Kidney capillary endothelial cell (primary cell): ENCODE measurements around the gene CCDC91.
"Not testable (repeated sequence)": the region's sequence is repeated elsewhere in the genome, so short reads cannot be mapped to it uniquely, and the experiment has no call there.

ENCODE experiments used
- DNase-seq: peaks from one replicate; pipeline ENCODE4 v3.0.0-alpha.2; 2018; ENCODE audit warnings: low spot score

CCDC91 gene

GRCh38 chr12:28234444-28234843, 44.2 kb downstream of the CCDC91 start:
- no peak for DNase-seq

GRCh38 chr12:28235015-28235414, 44.8 kb downstream of the CCDC91 start:
- DNase-seq: no peak

- DNase-seq: no peak
Observed at GRCh38 chr12:28235985-28236384, 45.7 kb downstream of the CCDC91 start.

GRCh38 chr12:28237423-28237822, 47.2 kb downstream of the CCDC91 start:
- DNase-seq: no peak

GRCh38 chr12:28239918-28240317, 49.7 kb downstream of the CCDC91 start:
- no peak for DNase-seq

- DNase-seq: no peak
Observed at GRCh38 chr12:28240853-28241252, 50.6 kb downstream of the CCDC91 start.

- DNase-seq: no peak
Observed at GRCh38 chr12:28242129-28242495, 51.9 kb downstream of the CCDC91 start.

- DNase-seq: no peak
Observed at GRCh38 chr12:28242496-28243309, 52.4 kb downstream of the CCDC91 start.

- DNase-seq: no peak
Observed at GRCh38 chr12:28243310-28243633, 53.0 kb downstream of the CCDC91 start.

GRCh38 chr12:28247806-28248205, 57.5 kb downstream of the CCDC91 start:
- no peak for DNase-seq

- no peak for DNase-seq
Observed at GRCh38 chr12:28248555-28249145, 58.4 kb downstream of the CCDC91 start.

GRCh38 chr12:28253161-28253641, 62.9 kb downstream of the CCDC91 start:
- DNase-seq: no peak

GRCh38 chr12:28257411-28257810, 67.2 kb downstream of the CCDC91 start:
- no peak for DNase-seq

GRCh38 chr12:28258998-28259397, 68.7 kb downstream of the CCDC91 start:
- no peak for DNase-seq

GRCh38 chr12:28265435-28266042, 75.3 kb downstream of the CCDC91 start:
- DNase-seq: no peak

- not testable (repeated sequence) for DNase-seq
Observed at GRCh38 chr12:28267920-28268607, 77.8 kb downstream of the CCDC91 start.

- DNase-seq: no peak
Observed at GRCh38 chr12:28268608-28269229, 78.5 kb downstream of the CCDC91 start.

GRCh38 chr12:28269851-28270250, 79.6 kb downstream of the CCDC91 start:
- DNase-seq: no peak

- no peak for DNase-seq
Observed at GRCh38 chr12:28278499-28278898, 88.2 kb downstream of the CCDC91 start.

GRCh38 chr12:28278960-28279359, 88.7 kb downstream of the CCDC91 start:
- DNase-seq: no peak

GRCh38 chr12:28286352-28286751, 96.1 kb downstream of the CCDC91 start:
- DNase-seq: no peak

- no peak for DNase-seq
Observed at GRCh38 chr12:28290262-28290661, 100.0 kb downstream of the CCDC91 start.
